Measurements from ENCODE around the gene DNAJC12.

DNA sequence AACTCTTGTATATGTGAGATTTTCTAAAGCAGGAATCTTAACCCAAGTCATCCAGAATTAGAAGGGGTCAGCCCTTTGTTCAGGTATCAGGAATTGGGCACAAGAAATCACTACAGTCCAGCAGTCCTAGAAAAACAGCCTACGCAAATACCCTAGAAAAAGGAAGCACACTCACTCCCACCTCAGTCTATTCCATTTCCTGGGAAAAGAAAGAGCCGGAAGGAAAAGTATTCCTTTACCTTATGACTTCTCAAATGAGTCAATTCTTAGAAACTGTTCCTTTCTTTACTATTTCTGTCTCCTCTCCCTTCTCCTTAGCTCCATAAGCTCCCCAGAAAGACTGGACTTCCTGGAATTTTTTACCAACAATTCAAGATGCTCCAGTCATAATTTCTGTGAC, 62.7 kb downstream of the DNAJC12 start:
- TF ChIP-seq, protein P1, sequence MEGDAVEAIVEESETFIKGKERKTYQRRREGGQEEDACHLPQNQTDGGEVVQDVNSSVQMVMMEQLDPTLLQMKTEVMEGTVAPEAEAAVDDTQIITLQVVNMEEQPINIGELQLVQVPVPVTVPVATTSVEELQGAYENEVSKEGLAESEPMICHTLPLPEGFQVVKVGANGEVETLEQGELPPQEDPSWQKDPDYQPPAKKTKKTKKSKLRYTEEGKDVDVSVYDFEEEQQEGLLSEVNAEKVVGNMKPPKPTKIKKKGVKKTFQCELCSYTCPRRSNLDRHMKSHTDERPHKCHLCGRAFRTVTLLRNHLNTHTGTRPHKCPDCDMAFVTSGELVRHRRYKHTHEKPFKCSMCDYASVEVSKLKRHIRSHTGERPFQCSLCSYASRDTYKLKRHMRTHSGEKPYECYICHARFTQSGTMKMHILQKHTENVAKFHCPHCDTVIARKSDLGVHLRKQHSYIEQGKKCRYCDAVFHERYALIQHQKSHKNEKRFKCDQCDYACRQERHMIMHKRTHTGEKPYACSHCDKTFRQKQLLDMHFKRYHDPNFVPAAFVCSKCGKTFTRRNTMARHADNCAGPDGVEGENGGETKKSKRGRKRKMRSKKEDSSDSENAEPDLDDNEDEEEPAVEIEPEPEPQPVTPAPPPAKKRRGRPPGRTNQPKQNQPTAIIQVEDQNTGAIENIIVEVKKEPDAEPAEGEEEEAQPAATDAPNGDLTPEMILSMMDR (IDR thresholded peaks at IDR 0.05; ENCODE audit: low read length) = no peak
- TF ChIP-seq EZH2 (optimal IDR thresholded peaks at IDR 0.05; ENCODE audit: low read depth, low read length) = no peak
